Measurements from ENCODE around the gene TSPAN5. TPM values are rescaled to one million over a fixed set of nuclear protein-coding genes. Genes with fewer than 3 reads are reported as not detected.
"Not testable (repeated sequence)": the region's sequence is repeated elsewhere in the genome, so short reads cannot be mapped to it uniquely, and the experiment has no call there.

The TSPAN5 gene
- polyA plus RNA-seq, 3 donors from 2014 or later = 21.9 to 37.8 (median 27.2) TPM

- Mint-ChIP-seq H3K27me3 (ENCODE audit: low read depth in 3 of 3) (no peaks in the 10 kb centered on the region), H3K27ac (no peak overlapping the region), H3K36me3 (peaks cover 4 to 9% (median 4%) of the 10 kb centered on the region in 3 donors), H3K4me3 (no peak overlapping the region), H3K4me1 (peaks cover 0 to 3% of the 10 kb centered on the region in 2 donors), H3K9me3 (no peaks in the 10 kb centered on the region)
- no peak for DNase-seq
These were observed 101.1 kb downstream of the TSPAN5 start for GRCh38 chr4:98557194-98557892.

GRCh38 chr4:98556451-98556850, 102.0 kb downstream of the TSPAN5 start:
- H3K4me3 Mint-ChIP-seq = no peak overlapping the region
- DNase-seq = no peak
- H3K9me3 Mint-ChIP-seq = no peaks in the 10 kb centered on the region
- H3K27ac Mint-ChIP-seq = no peak overlapping the region
- H3K36me3 Mint-ChIP-seq = peaks cover 8 to 16% (median 9%) of the 10 kb centered on the region in 3 donors
- H3K4me1 Mint-ChIP-seq = no peaks in the 10 kb centered on the region
- no peaks in the 10 kb centered on the region for H3K27me3 Mint-ChIP-seq (ENCODE audit: low read depth in 3 of 3)

GRCh38 chr4:98555798-98556445, 102.5 kb downstream of the TSPAN5 start:
- H3K27ac Mint-ChIP-seq = no peak overlapping the region
- no peaks in the 10 kb centered on the region for H3K4me1 Mint-ChIP-seq
- no peaks in the 10 kb centered on the region for H3K9me3 Mint-ChIP-seq
- DNase-seq = no peak
- H3K4me3 Mint-ChIP-seq = no peak overlapping the region
- H3K27me3 Mint-ChIP-seq (ENCODE audit: low read depth in 3 of 3) = no peaks in the 10 kb centered on the region
- peaks cover 9 to 20% (median 9%) of the 10 kb centered on the region in 3 donors for H3K36me3 Mint-ChIP-seq

DNA sequence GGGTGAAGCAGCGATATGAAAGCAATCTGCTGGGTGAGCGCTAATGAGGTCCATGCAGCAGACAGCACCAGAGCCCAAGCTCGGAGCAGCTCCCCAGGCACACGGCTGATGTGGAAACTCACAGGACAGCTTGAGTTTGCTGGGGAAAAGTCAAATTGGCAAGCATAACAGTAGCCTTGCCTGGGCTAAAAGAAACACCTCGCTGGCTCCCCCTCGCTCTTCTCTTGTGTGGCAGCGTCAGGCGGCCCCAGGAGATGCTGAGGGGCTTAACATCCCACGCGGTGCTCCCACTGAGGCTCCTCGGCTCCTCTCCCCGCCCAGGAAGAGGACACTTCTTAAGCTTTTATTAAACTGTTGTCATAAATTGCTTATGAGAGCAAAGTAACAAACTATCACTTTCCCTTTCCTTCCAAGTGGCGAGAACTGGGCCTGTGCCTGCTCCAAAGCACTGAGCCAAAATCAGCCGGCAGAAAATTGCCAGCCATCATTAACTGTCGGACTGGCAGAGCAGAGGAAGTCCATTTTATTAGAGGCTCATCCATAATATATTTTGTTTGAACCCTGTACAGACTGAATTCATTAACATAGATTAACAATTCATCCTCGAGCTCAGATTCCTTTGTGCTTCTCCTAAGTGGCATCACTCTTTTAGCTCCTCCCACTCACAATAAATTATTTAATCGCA, 111.4 kb downstream of the TSPAN5 start:
- H3K4me3 Mint-ChIP-seq = no peak overlapping the region
- peaks cover 3 to 14% (median 8%) of the 10 kb centered on the region in 3 donors for H3K36me3 Mint-ChIP-seq
- H3K27me3 Mint-ChIP-seq (ENCODE audit: low read depth in 3 of 3) = no peaks in the 10 kb centered on the region
- DNase-seq = no peak
- no peak overlapping the region for H3K27ac Mint-ChIP-seq
- no peaks in the 10 kb centered on the region for H3K9me3 Mint-ChIP-seq
- H3K4me1 Mint-ChIP-seq = peaks cover 10 to 17% of the 10 kb centered on the region in 2 donors

DNA sequence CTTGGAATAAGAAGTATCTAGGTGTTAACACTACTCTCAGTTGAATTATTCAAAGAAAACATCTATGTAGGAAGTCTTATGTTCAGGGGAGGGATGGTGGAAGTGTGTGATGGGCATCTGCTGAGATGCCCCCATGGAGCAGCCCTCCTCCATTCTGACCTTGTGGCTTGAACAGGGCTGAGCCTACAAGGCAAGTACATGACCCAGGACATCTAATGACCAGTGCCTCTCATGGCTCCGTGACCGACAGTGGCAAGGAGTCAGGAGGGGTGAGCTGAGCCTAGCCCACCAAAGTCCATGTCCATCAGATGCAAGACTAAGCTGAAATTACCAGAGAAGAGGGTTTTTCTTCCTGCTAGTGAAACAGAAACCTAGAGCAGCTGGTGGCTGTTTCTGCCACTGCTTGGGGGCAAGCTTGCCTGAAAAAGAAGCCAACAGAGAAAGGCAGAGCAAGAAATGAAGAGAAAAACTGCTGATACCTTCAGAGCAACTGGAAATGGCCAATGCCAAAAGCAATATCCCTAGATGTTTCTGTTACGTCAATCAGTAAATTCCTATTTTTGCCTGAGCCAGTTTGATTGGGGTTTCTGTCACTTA, 113.5 kb downstream of the TSPAN5 start:
- Mint-ChIP-seq H3K27ac (peak overlapping the region in 4 of 6 donors; percentile 24 to 34 (median 32)), H3K4me3 (no peak overlapping the region), H3K27me3 (ENCODE audit: low read depth in 3 of 3) (no peaks in the 10 kb centered on the region), H3K9me3 (no peaks in the 10 kb centered on the region), H3K36me3 (no peaks in the 10 kb centered on the region), H3K4me1 (peaks cover 10 to 17% of the 10 kb centered on the region in 2 donors)
- no peak for DNase-seq

GRCh38 chr4:98544141-98544817, 114.1 kb downstream of the TSPAN5 start:
- Mint-ChIP-seq H3K9me3 (no peaks in the 10 kb centered on the region), H3K4me3 (no peak overlapping the region), H3K36me3 (no peaks in the 10 kb centered on the region), H3K4me1 (peaks cover 10 to 17% of the 10 kb centered on the region in 2 donors), H3K27ac (peak overlapping the region in 3 of 6 donors; percentile 24 to 34 (median 31)), H3K27me3 (ENCODE audit: low read depth in 3 of 3) (no peaks in the 10 kb centered on the region)
- no peak for DNase-seq

DNA sequence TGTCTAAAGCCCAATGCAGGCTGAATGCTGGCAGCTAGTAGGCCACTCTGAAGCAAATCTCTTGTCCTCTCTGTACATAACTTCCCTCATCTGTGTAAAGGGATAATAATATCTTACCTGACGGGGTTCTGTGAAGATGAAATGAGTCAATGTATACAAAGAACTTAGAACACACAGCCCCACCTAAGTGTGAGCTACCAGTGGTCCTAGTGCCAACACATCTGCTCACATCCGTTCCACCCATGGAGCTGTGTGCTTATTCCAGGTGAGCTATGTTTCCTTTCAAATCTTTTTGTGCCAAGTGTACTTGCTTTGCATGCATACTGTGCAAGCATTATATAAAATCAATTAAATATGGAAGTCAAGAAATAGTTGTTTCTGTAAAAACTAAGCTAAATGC, 116.4 kb downstream of the TSPAN5 start:
- Mint-ChIP-seq H3K4me3 (no peak overlapping the region), H3K4me1 (peaks cover 10 to 17% of the 10 kb centered on the region in 2 donors), H3K36me3 (no peaks in the 10 kb centered on the region), H3K27me3 (ENCODE audit: low read depth in 3 of 3) (no peaks in the 10 kb centered on the region), H3K9me3 (no peaks in the 10 kb centered on the region), H3K27ac (peak overlapping the region in 1 of 6 donors; percentile 37)
- DNase-seq = no peak

GRCh38 chr4:98540803-98541202, 117.6 kb downstream of the TSPAN5 start:
- no peak overlapping the region for H3K27ac Mint-ChIP-seq
- peaks cover 13 to 17% of the 10 kb centered on the region in 2 donors for H3K4me1 Mint-ChIP-seq

GRCh38 chr4:98539741-98540140, 118.7 kb downstream of the TSPAN5 start:
- Mint-ChIP-seq H3K4me1 (peaks cover 11 to 15% of the 10 kb centered on the region in 2 donors), H3K36me3 (peaks cover 0 to 5% (median 3%) of the 10 kb centered on the region in 3 donors), H3K9me3 (no peaks in the 10 kb centered on the region), H3K27me3 (ENCODE audit: low read depth in 3 of 3) (peaks cover 0 to 2% (median 2%) of the 10 kb centered on the region in 3 donors), H3K27ac (no peak overlapping the region), H3K4me3 (no peak overlapping the region)
- DNase-seq = no peak

More at GRCh38 chr4:98540803-98541202, 117.6 kb downstream of the TSPAN5 start:
- H3K4me3 Mint-ChIP-seq = no peak overlapping the region
- DNase-seq = no peak
- H3K27me3 Mint-ChIP-seq (ENCODE audit: low read depth in 3 of 3) = peaks cover 0 to 2% (median 0%) of the 10 kb centered on the region in 3 donors
- H3K9me3 Mint-ChIP-seq = no peaks in the 10 kb centered on the region
- H3K36me3 Mint-ChIP-seq = peaks cover 0 to under 1% (median 0%) of the 10 kb centered on the region in 3 donors

- Mint-ChIP-seq H3K36me3 (peaks cover 0 to 5% (median 3%) of the 10 kb centered on the region in 3 donors), H3K27ac (peak overlapping the region in 1 of 6 donors; percentile 79), H3K4me1 (peaks cover 7 to 15% of the 10 kb centered on the region in 2 donors), H3K4me3 (no peak overlapping the region), H3K27me3 (ENCODE audit: low read depth in 3 of 3) (peaks cover 0 to 2% (median 2%) of the 10 kb centered on the region in 3 donors), H3K9me3 (no peaks in the 10 kb centered on the region)
- DNase-seq = no peak
These were observed 119.1 kb downstream of the TSPAN5 start for GRCh38 chr4:98539299-98539698.

GRCh38 chr4:98536631-98537030, 121.8 kb downstream of the TSPAN5 start:
- Mint-ChIP-seq H3K27ac (no peak overlapping the region), H3K9me3 (no peaks in the 10 kb centered on the region), H3K36me3 (peaks cover 3 to 5% (median 4%) of the 10 kb centered on the region in 3 donors), H3K4me3 (no peak overlapping the region), H3K27me3 (ENCODE audit: low read depth in 3 of 3) (peaks cover 0 to 5% (median 2%) of the 10 kb centered on the region in 3 donors), H3K4me1 (peaks cover 5 to 28% of the 10 kb centered on the region in 2 donors)
- DNase-seq = no peak

- not testable (repeated sequence) for DNase-seq; H3K27me3 Mint-ChIP-seq (ENCODE audit: low read depth in 3 of 3); H3K36me3 Mint-ChIP-seq; H3K9me3 Mint-ChIP-seq; H3K4me3 Mint-ChIP-seq
- Mint-ChIP-seq H3K4me1 (peaks cover 11 to 38% of the 10 kb centered on the region in 2 donors), H3K27ac (peak overlapping the region in 1 of 6 donors; percentile 51)
These were observed 124.3 kb downstream of the TSPAN5 start for GRCh38 chr4:98534146-98534545.

DNA sequence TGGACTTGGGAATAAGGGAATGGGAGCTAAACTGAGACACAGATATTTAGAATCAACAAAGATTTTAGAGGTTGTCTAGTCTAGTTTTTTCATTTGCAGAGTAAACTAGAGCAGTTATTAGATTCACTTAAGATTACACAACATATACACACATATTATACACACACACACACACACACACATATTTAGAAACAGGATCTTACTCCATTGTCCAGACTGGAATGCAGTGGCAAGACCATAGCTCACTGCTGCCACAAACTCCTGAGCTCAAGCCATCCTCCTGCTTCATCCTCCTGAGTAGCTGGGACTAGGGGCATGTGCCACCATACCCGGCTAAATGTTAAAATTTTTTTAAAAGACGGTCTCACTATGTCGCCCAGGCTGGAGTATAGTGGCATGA, 127.8 kb downstream of the TSPAN5 start:
- DNase-seq = no peak
- peaks cover 16 to 40% of the 10 kb centered on the region in 2 donors for H3K4me1 Mint-ChIP-seq
- H3K4me3 Mint-ChIP-seq = no peak overlapping the region
- no peaks in the 10 kb centered on the region for H3K9me3 Mint-ChIP-seq
- peaks cover 0 to 4% (median 0%) of the 10 kb centered on the region in 3 donors for H3K27me3 Mint-ChIP-seq (ENCODE audit: low read depth in 3 of 3)
- peak overlapping the region in 3 of 6 donors; percentile 19 to 43 (median 33) for H3K27ac Mint-ChIP-seq
- peaks cover under 1 to 4% (median 1%) of the 10 kb centered on the region in 3 donors for H3K36me3 Mint-ChIP-seq
